Upper lobe of left lung (tissue), 6 donors: Measurements from ENCODE around the gene B3GNT3. TPM values are rescaled to one million over a fixed set of nuclear protein-coding genes. Genes with fewer than 3 reads are reported as not detected.

ENCODE experiments used
- ATAC-seq, 2 donors: fragments of 200-7000 bp; cut with Tn5 transposase; one replicate each; pipeline ENCODE4 v1.9.1; 2022; ENCODE audit warnings: mild to moderate bottlenecking in 2 of 2, moderate library complexity in 2 of 2; ENCODE audit not compliant: low FRiP score in 2 of 2
- DNase-seq, 2 donors: peaks; one replicate each; pipeline ENCODE4 v3.0.0-alpha.2; 2019 to 2020
- H3K27ac ChIP-seq, 4 donors: fragments of 200-600 bp; sonication (generic); one replicate each; pipeline ENCODE4 v1.5.1; 2016 to 2019
- H3K27me3 ChIP-seq, 4 donors: fragments of 200-600 bp; sonication (generic); one replicate each; pipeline ENCODE4 v1.5.1; 2017 to 2019
- H3K36me3 ChIP-seq, 4 donors: fragments of 200-600 bp; sonication (generic); one replicate each; pipeline ENCODE4 v1.5.1; 2016 to 2019
- H3K4me1 ChIP-seq, 4 donors: fragments of 200-600 bp; sonication (generic); one replicate each; pipeline ENCODE4 v1.5.1; 2018 to 2019
- H3K4me3 ChIP-seq, 4 donors: fragments of 200-600 bp; sonication (generic); one replicate each; pipeline ENCODE4 v1.5.1; 2017 to 2019; ENCODE audit warnings: mild to moderate bottlenecking in 2 of 4, moderate library complexity in 1 of 4
- H3K9me3 ChIP-seq, 4 donors: fragments of 200-600 bp; sonication (generic); one replicate each; pipeline ENCODE4 v1.5.1; 2018 to 2019
- EP300 ChIP-seq, 4 donors: sonication (generic); formaldehyde crosslinking; IDR thresholded peaks; one replicate each; pipeline ENCODE4 v1.5.1; 2017; ENCODE audit warnings: antibody characterized with exemption in 4 of 4, control low read depth in 2 of 4
- POLR2A ChIP-seq, 4 donors: fragments of 450-650 bp; IDR thresholded peaks; one replicate each; pipeline ENCODE4 v1.5.1; 2016 to 2017; ENCODE audit warnings: antibody characterized with exemption in 4 of 4, mild to moderate bottlenecking in 2 of 4
- POLR2AphosphoS5 ChIP-seq, 2 donors: sonication (generic); formaldehyde crosslinking; IDR thresholded peaks; one replicate each; pipeline ENCODE4 v1.5.1; 2017; ENCODE audit warnings: antibody characterized with exemption in 2 of 2
- WGBS, 2 donors: methylation state at CpG; one replicate each; pipeline ENCODE4 v1.1.5; 2017 to 2018; 5-methylcytosine and 5-hydroxymethylcytosine counted together
- total RNA-seq, 6 donors: library from RNA; depleted of rRNA in 4 of 6; stranded (reverse); fragments of >200 nt in 4 of 6; gene quantifications; one replicate each; pipeline versions ENCODE4 v1.1.0 to v1.2.1, GENCODE V29; 2016 to 2021
- TF ChIP-seq, protein P1 (sequence below), 6 experiments: fragments of 450-650 bp in 4 of 6; fragments of 200-600 bp in 2 of 6; sonication (generic) in 2 of 6; IDR thresholded peaks; one replicate each; pipeline ENCODE4 v1.5.1; 2016 to 2019; ENCODE audit warnings: antibody characterized with exemption in 6 of 6
- donor health status: DM: no; HTN: no; CAD: no; lungs with moderate emphysema.
- donor health status: DM: no; HTN: yes; CAD: no; lungs with severe emphysema.

The B3GNT3 gene
- total RNA-seq, 6 donors from 2014 or later, result 1.0 to 8.8 (median 2.5) TPM; not detected in 1

DNA sequence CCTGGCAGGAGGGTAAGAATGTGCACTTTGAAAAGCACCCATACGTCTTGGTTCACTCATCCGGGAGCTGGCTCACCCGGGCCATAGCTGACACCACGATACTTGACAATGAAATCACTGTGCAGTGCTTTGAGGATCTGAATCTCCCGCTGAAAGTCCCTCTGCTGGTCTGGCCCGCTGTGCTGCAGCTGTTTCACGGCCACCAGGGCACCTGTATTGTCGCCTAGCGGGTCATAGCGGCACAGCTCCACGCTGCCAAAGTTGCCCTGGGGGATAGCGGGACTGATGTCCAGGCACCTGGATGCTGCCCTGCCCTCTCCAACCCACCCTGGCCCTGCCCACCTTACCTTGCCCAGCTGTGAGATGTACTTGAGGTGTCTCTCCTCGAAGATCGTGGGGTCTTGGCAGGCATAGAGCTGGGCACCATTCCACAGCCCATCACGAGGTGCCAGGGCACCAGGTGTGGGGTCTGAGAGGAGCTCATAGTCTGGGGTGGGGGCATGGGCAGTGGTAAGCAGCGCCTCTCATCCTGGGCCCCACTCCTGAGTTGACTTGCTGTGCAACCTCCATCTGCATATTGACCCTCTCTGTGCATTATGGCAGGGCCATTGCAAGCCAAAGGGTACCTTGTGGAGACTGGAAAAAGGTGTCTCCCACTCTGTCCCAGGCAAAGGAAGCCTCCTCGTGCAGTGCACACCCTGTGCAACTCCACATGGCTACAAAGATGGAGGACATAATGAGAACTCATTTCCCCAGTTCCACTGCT, 37.7 kb downstream of the B3GNT3 start:
- Histone ChIP-seq H3K9me3 (no peaks in the 10 kb centered on the region), H3K4me3 (no peak overlapping the region), H3K4me1 (peaks cover 0 to 19% (median 0%) of the 10 kb centered on the region in 4 donors), H3K36me3 (peaks cover 0 to 84% (median 9%) of the 10 kb centered on the region in 4 donors), H3K27me3 (no peaks in the 10 kb centered on the region), H3K27ac (no peak overlapping the region)
- DNase-seq (no peak), ATAC-seq (no peak)
- TF ChIP-seq POLR2A (IDR thresholded peaks at IDR 0.05), result no peak
- TF ChIP-seq EP300 (IDR thresholded peaks at IDR 0.05), result no peak
- TF ChIP-seq, protein P1, sequence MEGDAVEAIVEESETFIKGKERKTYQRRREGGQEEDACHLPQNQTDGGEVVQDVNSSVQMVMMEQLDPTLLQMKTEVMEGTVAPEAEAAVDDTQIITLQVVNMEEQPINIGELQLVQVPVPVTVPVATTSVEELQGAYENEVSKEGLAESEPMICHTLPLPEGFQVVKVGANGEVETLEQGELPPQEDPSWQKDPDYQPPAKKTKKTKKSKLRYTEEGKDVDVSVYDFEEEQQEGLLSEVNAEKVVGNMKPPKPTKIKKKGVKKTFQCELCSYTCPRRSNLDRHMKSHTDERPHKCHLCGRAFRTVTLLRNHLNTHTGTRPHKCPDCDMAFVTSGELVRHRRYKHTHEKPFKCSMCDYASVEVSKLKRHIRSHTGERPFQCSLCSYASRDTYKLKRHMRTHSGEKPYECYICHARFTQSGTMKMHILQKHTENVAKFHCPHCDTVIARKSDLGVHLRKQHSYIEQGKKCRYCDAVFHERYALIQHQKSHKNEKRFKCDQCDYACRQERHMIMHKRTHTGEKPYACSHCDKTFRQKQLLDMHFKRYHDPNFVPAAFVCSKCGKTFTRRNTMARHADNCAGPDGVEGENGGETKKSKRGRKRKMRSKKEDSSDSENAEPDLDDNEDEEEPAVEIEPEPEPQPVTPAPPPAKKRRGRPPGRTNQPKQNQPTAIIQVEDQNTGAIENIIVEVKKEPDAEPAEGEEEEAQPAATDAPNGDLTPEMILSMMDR (IDR thresholded peaks at IDR 0.05), result no peak
- no peak for TF ChIP-seq POLR2AphosphoS5 (IDR thresholded peaks at IDR 0.05)
- 92 to 93% methylated on average over 10 to 17 of the region's 17 CpGs for WGBS, 2 donors

DNA sequence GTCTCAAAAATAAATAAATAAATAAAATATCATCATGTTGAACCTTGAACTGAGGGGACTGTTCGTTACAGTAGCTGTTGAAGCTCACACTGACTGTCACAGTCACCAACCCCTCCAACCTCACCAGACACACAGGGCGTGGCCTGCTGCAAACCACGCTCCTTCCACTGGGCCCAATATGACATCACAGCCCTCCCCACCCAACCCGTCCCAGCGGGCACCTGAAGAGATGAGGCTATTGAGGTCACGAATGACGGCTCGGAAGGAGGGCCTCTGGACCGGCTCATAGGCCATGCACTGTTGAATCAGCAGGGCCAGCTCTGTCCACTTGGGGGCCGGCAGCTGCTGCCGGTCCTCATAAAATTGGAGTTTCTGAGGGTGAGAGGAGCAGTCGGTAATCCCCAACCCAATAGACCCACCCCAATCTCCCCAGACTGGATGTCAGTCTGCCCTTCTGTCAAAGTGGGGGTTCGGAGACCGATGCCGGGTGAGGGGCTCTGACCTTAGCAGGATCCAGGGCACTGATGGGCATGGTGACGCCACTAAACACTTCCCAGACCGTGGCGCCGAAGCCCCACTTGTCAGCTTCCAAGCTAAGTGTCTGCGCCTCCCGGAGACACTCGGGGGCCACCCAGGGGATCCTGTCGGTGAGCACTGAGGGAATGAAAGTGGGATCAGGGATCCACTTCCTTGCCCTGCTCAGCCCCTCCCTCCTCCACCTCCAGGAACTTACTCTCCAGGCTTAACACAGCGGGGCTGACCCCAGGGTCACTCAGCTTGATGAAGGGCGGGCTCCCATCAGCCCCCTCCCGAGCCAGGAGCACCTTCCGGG, 39.6 kb downstream of the B3GNT3 start:
- H3K36me3 ChIP-seq, result peaks cover 0 to 92% (median 19%) of the 10 kb centered on the region in 4 donors
- TF ChIP-seq, protein P1 (IDR thresholded peaks at IDR 0.05), result no peak
- TF ChIP-seq EP300 (IDR thresholded peaks at IDR 0.05) (no peak), POLR2A (IDR thresholded peaks at IDR 0.05) (no peak), POLR2AphosphoS5 (IDR thresholded peaks at IDR 0.05) (no peak)

DNA sequence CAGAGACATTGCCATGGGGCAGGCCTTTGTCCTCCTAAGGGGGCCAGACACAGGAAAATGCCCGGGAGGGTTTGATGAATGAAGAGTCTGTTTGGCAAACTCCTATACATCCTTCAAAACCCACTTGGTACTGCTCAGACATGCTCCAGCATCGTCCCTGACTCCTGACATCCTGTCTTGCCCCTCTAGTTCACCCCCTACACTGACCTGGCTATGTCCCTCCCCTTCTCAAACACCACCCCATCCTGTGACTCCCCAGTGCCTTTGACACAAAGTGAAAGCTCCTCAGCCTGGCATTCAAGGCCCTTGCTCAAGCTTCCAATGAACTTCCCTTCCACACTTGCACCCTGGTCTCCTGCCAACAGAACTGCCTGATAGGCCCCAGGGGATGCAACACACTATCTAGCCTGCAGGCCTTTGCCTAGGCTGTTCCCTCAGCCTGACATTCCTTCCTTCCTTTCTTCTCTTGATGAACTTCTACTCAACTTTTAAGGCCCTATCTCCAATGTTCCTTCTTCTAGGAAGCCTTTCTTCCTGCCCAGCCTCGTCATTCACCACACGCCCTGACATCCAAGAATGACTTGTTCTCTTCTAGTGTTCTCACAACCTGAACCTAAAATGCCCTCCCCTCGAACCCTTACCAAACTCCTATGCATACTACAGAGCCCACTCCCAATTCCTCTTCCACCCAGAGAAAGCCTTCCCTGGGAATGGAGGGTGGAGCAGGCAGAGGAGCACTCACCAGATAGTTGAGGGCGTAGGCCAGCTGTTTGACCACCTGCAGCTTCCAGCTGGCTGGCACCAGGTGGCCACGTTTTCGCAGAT, 40.5 kb downstream of the B3GNT3 start:
- Histone ChIP-seq H3K4me1 (peaks cover 0 to 10% (median 0%) of the 10 kb centered on the region in 4 donors), H3K36me3 (peaks cover 0 to 94% (median 19%) of the 10 kb centered on the region in 4 donors), H3K4me3 (no peak overlapping the region), H3K27me3 (no peaks in the 10 kb centered on the region), H3K9me3 (no peaks in the 10 kb centered on the region), H3K27ac (no peak overlapping the region)
- 70 to 91% methylated on average over 8 of the region's 8 CpGs for whole genome bisulfite sequencing, 2 donors
- TF ChIP-seq, protein P1 (IDR thresholded peaks at IDR 0.05), result no peak
- TF ChIP-seq POLR2A (IDR thresholded peaks at IDR 0.05) (no peak), POLR2AphosphoS5 (IDR thresholded peaks at IDR 0.05) (no peak), EP300 (IDR thresholded peaks at IDR 0.05) (no peak)
- DNase-seq (no peak), ATAC-seq (no peak)

More for the DNA sequence above, 39.6 kb downstream of the B3GNT3 start:
- WGBS, 2 donors, result 82 to 83% methylated on average over 9 to 18 of the region's 27 CpGs
- H3K9me3 ChIP-seq, result no peaks in the 10 kb centered on the region
- DNase-seq (no peak), ATAC-seq (no peak)
- H3K27ac ChIP-seq, result no peak overlapping the region
- H3K4me1 ChIP-seq, result peaks cover 0 to 18% (median 0%) of the 10 kb centered on the region in 4 donors
- H3K27me3 ChIP-seq, result no peaks in the 10 kb centered on the region
- no peak overlapping the region for H3K4me3 ChIP-seq

DNA sequence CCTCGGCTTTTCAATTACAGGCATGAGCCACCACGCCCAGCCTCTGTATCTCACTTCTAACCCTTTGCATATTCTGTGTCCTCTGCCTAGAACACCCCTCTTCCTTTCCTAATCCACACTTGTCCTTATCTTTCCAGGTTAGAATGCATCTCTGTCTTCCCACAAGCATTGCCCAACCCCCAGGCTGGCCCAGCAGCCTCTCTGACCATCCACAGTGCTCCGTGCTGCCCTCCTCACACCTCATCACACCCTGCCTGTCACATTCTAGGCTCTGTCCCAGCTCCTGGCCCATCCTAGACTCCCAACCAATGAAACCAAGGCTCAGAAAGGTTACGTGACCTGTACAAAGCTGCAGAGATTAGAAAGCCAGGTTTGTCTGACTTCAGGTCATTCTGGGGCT, 41.6 kb downstream of the B3GNT3 start:
- Histone ChIP-seq H3K4me1 (peaks cover 0 to 6% (median 2%) of the 10 kb centered on the region in 4 donors), H3K9me3 (no peaks in the 10 kb centered on the region), H3K27ac (no peak overlapping the region), H3K27me3 (no peaks in the 10 kb centered on the region), H3K4me3 (no peak overlapping the region), H3K36me3 (peaks cover 0 to 97% (median 21%) of the 10 kb centered on the region in 4 donors)
- no peak for DNase-seq
- ATAC-seq, result no peak
- TF ChIP-seq EP300 (IDR thresholded peaks at IDR 0.05), result no peak
- TF ChIP-seq, protein P1 (IDR thresholded peaks at IDR 0.05), result no peak
- TF ChIP-seq POLR2AphosphoS5 (IDR thresholded peaks at IDR 0.05), result no peak
- TF ChIP-seq POLR2A (IDR thresholded peaks at IDR 0.05), result no peak
- 72 to 78% methylated on average over 4 of the region's 4 CpGs for WGBS, 2 donors
